Esophagus (tissue), 2 donors: ENCODE data around the gene ATXN7L1. TPM values are rescaled to one million over a fixed set of nuclear protein-coding genes. Genes with fewer than 3 reads are reported as not detected.

Experiments
- H3K27ac ChIP-seq, 2 donors: one replicate each; pipeline ENCODE4 v1.5.1; 2013; ENCODE audit warnings: low read depth in 2 of 2, mild to moderate bottlenecking in 2 of 2, inconsistent platforms in 1 of 2, low read length in 1 of 2, moderate library complexity in 1 of 2
- H3K27me3 ChIP-seq, 2 donors: one replicate each; pipeline ENCODE4 v1.6.1; 2013; ENCODE audit warnings: low read length in 2 of 2, control low read depth in 1 of 2, mild to moderate bottlenecking in 1 of 2; ENCODE audit not compliant: insufficient read depth in 2 of 2, control insufficient read depth in 1 of 2
- H3K36me3 ChIP-seq, 2 donors: one replicate each; pipeline ENCODE4 v1.6.1; 2013; ENCODE audit warnings: low read length in 1 of 2; ENCODE audit not compliant: control insufficient read depth in 2 of 2, insufficient read depth in 2 of 2
- H3K4me1 ChIP-seq, 2 donors: one replicate each; pipeline ENCODE4 v1.6.1; 2013; ENCODE audit warnings: low read length in 1 of 2; ENCODE audit not compliant: control insufficient read depth in 2 of 2, insufficient read depth in 2 of 2
- H3K4me3 ChIP-seq, 2 donors: one replicate each; pipeline ENCODE4 v1.5.1; 2013; ENCODE audit warnings: low read length in 2 of 2, mild to moderate bottlenecking in 2 of 2, low read depth in 1 of 2, moderate library complexity in 1 of 2
- H3K9me3 ChIP-seq, 2 donors: one replicate each; pipeline ENCODE4 v1.6.1; 2013; ENCODE audit warnings: mild to moderate bottlenecking in 2 of 2, low read depth in 1 of 2, low read length in 1 of 2, moderate library complexity in 1 of 2; ENCODE audit not compliant: control insufficient read depth in 2 of 2, insufficient read depth in 1 of 2
- WGBS, 2 donors: extraction: QIAGEN DNeasy Blood & Tissue Kit; methylation state at CpG; one replicate each; pipeline ENCODE4 v1.1.7; 2013; 5-methylcytosine and 5-hydroxymethylcytosine counted together
- polyA plus RNA-seq, 2 donors: library from polyadenylated mRNA; stranded (reverse); fragments of 200-250 nt; gene quantifications; one replicate each; pipeline ENCODE4 v1.2.3, GENCODE V29; 2013
- donor health status: healthy with polysubstance abuse.
- donor health status: Bipolar disorder and iron deficiency.

Gene ATXN7L1
- polyA plus RNA-seq, 2 donors, result 4.0 to 4.8 TPM

DNA sequence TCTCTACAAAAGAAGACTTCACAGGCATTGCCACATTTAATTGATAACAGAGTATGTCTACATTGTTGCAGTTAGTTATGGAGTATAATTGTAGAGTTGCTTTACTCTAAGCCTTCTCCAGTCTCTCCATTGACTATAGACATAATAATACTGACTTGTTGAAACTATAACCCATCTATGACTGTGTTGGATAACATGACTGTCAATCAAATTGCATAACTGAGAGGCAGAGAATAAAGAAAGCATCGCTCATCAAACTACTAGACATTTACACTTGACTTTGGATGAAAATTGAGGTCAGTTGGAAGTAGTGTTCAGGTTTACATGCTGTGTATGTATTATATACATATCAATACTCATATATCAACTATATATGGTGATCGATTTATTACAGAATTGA is 3.4 kb upstream of the ATXN7L1 start:
- 97 to 98% methylated on average over 2 of the region's 2 CpGs for WGBS, 2 donors
- Histone ChIP-seq H3K9me3 (no peaks in the 10 kb centered on the region), H3K36me3 (no peaks in the 10 kb centered on the region), H3K4me3 (no peak overlapping the region), H3K27me3 (no peaks in the 10 kb centered on the region), H3K4me1 (peaks cover 0 to 4% of the 10 kb centered on the region in 2 donors), H3K27ac (no peak overlapping the region)

DNA sequence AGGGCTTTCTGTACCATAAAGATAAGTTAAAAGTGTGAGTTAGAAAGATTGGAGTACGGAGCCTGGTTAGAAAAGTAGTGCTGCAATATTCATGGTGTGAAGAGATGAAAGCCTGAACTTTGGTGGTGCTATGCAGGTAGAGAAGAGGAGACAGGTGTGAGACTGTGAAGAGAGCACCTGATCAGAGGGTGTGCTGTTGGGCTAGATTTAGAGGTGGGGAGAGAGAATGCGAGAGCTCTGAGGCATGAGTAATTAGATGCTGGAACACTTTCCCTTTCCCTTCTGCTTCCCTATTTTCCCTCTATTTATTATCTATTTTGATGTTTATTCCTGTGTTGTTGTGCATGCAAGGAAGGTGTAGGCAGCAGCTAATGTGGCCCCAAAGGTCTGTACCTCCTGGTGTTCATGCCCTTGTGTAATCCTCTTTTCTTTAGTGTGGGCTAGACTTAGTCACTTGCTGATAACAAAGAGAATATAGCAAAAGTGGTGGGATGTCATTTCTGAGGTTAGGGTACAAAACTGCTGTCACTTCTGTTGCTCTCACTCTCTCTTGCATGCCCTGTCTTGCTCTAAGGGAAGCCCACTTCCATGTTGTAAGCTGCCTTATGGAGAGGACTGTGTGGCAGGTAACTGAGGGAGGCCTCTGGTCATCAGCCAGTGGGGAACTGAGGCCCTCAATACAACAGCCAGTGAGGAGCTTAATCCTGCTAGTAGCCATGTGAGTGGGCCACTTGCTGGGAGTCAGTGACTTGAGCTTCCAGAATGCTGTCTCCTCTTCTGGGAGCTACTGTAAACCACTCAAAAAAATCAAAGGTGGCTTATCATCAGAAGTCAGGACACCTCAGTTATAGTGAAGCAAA is 2.6 kb upstream of the ATXN7L1 start:
- 72 to 79% methylated on average over 2 of the region's 2 CpGs for WGBS, 2 donors
- Histone ChIP-seq H3K9me3 (no peaks in the 10 kb centered on the region), H3K27me3 (no peaks in the 10 kb centered on the region), H3K4me3 (no peak overlapping the region), H3K36me3 (no peaks in the 10 kb centered on the region), H3K27ac (no peak overlapping the region), H3K4me1 (peaks cover 0 to 4% of the 10 kb centered on the region in 2 donors)

DNA sequence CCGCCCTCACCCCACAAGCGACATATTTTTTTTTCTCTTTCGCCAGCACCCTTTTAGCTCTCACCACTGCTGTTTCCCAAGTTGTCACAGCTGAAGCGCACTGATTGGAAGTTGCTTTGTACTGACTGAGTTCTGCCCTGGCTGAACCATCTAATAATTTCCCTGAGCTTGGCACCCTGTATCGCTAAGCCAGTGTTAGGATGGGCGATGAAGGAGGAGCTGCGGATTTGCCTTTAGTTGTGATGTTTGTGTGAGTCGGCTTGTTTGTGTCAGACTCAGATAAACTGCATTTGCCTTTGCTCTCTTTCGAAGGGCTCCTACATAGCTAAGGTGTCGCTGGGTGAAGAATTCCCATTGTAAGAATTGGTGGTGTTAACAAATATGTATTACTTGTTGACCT is 1.3 kb upstream of the ATXN7L1 start:
- Histone ChIP-seq H3K4me3 (peak overlapping the region in 1 of 2 donors; percentile 77), H3K27me3 (no peaks in the 10 kb centered on the region), H3K9me3 (no peaks in the 10 kb centered on the region), H3K4me1 (peaks cover 0 to 4% of the 10 kb centered on the region in 2 donors), H3K36me3 (no peaks in the 10 kb centered on the region), H3K27ac (no peak overlapping the region)
- 60 to 72% methylated on average over 10 of the region's 10 CpGs for WGBS, 2 donors

DNA sequence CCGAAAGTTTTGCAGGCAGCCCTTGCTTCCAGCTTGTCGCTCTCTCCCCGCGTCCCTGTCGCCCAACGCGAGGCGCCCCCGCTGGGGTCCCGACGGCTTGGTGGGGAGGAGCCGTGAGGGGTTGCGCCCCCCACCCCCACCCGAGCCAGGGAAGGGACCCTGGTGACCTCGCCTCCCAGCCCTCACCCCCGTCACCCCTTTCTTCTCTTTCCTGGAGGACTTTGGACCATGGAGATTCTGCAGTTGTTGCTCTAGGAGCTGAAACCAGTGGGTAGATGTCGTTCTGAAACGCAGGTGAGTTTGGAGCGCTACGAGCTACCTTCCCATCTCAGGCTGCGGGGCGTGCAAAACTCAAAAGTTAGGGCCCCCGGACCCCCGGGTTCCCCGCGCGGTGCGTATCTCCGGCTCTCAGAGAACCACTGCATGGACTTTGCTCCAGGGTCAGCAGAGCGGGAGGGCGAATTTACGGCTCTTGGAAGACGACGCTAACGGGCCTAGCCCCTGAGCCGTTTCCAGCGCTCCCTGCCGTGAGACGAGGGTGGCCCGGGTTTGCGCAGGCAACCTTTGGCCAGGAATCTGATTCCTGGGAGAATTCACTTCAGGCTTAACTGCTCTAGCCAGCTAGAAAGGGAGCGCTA is 684 bp upstream of the ATXN7L1 start:
- H3K4me1 ChIP-seq, result peaks cover 0 to 4% of the 10 kb centered on the region in 2 donors
- 2% methylated on average over 36 to 42 of the region's 42 CpGs for WGBS, 2 donors

DNA sequence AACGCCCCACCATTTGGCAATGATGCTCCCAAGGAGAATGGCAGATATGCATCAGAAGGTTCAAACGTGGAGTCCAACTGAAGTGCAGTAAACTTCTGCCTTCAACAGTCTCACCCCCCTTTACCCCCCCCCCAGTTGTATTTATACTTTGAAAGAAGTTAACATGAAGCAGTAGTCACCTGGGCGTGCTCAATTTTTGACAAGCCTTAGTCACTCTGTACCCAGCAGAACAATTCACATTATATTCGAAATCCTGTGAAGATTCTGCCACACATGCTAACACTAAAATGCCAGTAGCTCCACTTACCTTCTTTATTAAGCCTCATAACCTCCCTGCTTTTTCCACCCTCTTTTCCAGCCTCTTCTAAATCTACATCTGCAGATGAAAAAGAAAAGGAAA is 894 bp downstream of the ATXN7L1 start:
- H3K4me1 ChIP-seq, result peaks cover 0 to 4% of the 10 kb centered on the region in 2 donors
- no peaks in the 10 kb centered on the region for H3K9me3 ChIP-seq
- H3K4me3 ChIP-seq, result peak overlapping the region in 1 of 2 donors; percentile 77
- no peaks in the 10 kb centered on the region for H3K27me3 ChIP-seq
- no peak overlapping the region for H3K27ac ChIP-seq
- WGBS, 2 donors, result 32 to 44% methylated on average over 4 of the region's 4 CpGs
- no peaks in the 10 kb centered on the region for H3K36me3 ChIP-seq

More for the DNA sequence above, 684 bp upstream of the ATXN7L1 start:
- no peaks in the 10 kb centered on the region for H3K9me3 ChIP-seq
- H3K4me3 ChIP-seq, result peak overlapping the region; percentile 68 to 77
- no peaks in the 10 kb centered on the region for H3K36me3 ChIP-seq
- H3K27me3 ChIP-seq, result no peaks in the 10 kb centered on the region
- H3K27ac ChIP-seq, result peak overlapping the region; percentile 27 to 44

DNA sequence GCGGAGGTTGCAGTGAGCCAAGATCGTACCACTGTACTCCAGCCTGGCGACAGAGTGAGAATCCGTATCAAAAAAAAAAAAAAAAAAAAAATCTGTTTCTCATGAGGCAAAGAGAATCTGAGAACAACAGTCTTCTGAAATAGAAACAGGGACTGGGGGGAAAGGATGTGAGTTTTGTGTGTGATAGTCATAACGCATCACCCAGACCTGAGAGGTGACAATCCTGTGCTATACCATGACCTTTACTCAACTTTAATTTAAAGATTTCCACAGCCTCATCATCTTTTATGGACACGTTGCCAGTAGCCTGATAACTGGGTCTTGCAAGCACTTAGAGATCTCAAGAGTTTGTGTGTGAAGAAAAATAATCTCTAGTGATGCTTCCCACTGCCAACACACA is 2.3 kb downstream of the ATXN7L1 start:
- no peaks in the 10 kb centered on the region for H3K36me3 ChIP-seq
- H3K27ac ChIP-seq, result no peak overlapping the region
- 95 to 96% methylated on average over 6 of the region's 6 CpGs for WGBS, 2 donors
- H3K9me3 ChIP-seq, result no peaks in the 10 kb centered on the region
- H3K27me3 ChIP-seq, result no peaks in the 10 kb centered on the region
- H3K4me3 ChIP-seq, result no peak overlapping the region
- H3K4me1 ChIP-seq, result peaks cover 0 to 4% of the 10 kb centered on the region in 2 donors

DNA sequence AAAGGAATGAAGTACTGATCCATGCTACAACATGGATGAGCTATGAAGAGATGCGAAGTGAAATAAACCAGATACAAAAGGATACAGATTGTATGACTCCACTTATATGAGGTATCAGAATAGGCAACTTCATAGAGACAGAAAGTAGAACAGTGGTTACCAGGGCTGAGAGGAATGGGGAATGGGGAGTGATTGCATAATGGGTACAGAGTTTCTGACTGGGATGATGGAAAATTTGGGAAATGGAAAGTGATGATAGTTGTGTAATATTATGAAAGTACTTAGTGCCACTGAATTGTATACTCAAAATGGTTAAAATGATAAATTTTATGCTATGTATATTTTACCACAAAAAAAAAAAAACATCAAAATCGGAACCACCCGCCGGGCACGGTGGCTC is 3.9 kb downstream of the ATXN7L1 start:
- H3K4me3 ChIP-seq, result no peak overlapping the region
- no peaks in the 10 kb centered on the region for H3K9me3 ChIP-seq
- no peaks in the 10 kb centered on the region for H3K27me3 ChIP-seq
- H3K4me1 ChIP-seq, result peaks cover 0 to 4% of the 10 kb centered on the region in 2 donors
- peaks cover 0 to 2% of the 10 kb centered on the region in 2 donors for H3K36me3 ChIP-seq
- no peak overlapping the region for H3K27ac ChIP-seq
- WGBS, 2 donors, result 93 to 96% methylated on average over 5 of the region's 5 CpGs

DNA sequence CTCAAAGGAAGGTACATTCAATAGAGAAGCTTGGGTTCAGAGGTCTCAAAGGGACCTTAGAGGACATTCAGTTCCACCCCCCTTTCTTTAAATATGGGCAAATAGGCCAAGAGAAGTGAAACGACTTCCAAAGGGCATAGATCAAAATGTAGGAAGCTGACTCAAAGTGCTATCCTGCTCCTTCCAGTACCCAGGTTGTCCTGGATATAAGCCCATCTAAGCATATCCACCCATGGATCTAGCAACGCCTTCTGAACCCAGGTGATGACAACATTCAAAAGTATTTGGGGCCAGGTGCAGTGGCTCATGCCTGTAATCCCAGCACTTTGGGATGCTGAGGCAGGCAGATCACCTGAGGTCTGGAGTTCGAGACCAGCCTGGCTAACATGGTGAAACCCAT is 5.3 kb downstream of the ATXN7L1 start:
- no peaks in the 10 kb centered on the region for H3K9me3 ChIP-seq
- H3K27me3 ChIP-seq, result no peaks in the 10 kb centered on the region
- no peak overlapping the region for H3K27ac ChIP-seq
- H3K4me1 ChIP-seq, result peaks cover 0 to 4% of the 10 kb centered on the region in 2 donors
- peaks cover 2% of the 10 kb centered on the region in 2 donors for H3K36me3 ChIP-seq
- WGBS, 2 donors, result 52 to 57% methylated on average over 3 of the region's 3 CpGs
- no peak overlapping the region for H3K4me3 ChIP-seq

DNA sequence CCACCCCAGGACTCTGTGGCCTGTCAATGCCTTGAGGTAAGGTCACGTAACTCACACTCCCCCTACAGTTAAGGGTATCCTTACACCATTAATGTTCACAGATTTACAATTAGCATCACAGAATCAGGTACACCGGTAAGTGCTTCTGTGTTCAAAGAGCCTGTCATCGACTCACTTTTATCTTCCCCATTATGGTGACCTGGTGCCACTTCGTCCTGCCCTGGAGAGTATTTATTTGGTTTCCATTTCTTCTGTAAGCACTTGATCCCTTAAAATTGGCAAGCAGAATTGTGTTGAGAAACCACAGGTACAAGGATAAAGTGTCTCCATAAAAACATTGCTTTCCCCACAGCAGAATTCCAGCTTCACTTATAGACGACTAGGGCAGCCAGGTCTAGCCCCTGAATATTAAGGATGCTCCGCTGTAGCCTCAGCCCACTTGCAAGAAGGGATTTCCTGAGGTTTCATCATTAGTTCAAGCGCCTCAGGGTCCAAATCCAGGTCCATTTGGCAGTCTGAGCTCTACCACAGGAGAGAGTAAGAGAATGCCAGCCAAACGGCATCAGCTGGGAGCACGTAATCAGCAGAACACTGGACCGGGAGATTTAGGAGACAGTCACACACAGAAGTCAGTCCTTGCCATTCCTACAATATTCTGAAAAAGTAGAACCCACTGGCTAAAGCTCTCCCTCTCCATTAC is 10.1 kb downstream of the ATXN7L1 start:
- peaks cover 2% of the 10 kb centered on the region in 2 donors for H3K36me3 ChIP-seq
- no peaks in the 10 kb centered on the region for H3K9me3 ChIP-seq

More for the DNA sequence above, 10.1 kb downstream of the ATXN7L1 start:
- Histone ChIP-seq H3K4me1 (no peaks in the 10 kb centered on the region), H3K27me3 (no peaks in the 10 kb centered on the region), H3K4me3 (no peak overlapping the region), H3K27ac (no peak overlapping the region)
- WGBS, 2 donors, result 87% methylated on average over 10 of the region's 10 CpGs
